HepG2 (cell line): Measurements from ENCODE around the gene SPACDR. TPM values are rescaled to one million over a fixed set of nuclear protein-coding genes. Genes with fewer than 3 reads are reported as not detected.

Experiments
- ATAC-seq: fragments of 200-7000 bp; cut with Tn5 transposase; 3 replicates; pipeline ENCODE4 v1.9.1; 2020; ENCODE audit warnings: mild to moderate bottlenecking, moderate library complexity
- BruUV-seq: library from RNA; stranded (reverse); fragments of 400-500 nt; replicated peaks from 2 replicates; lab custom pipeline; 2021; lab: Mats Ljungman, UMichigan
- CTCF ChIA-PET: fragments of 300-600 bp; formaldehyde crosslinking; extraction: SDS; loops from one replicate; lab custom pipeline; 2021; ENCODE audit warnings: low total read pairs, inconsistent platforms, low intra/inter-chr PET ratio; lab: Yijun Ruan, JAX
- POLR2A ChIA-PET: fragments of 350-600 bp; sonication (Branson Sonifier 250); formaldehyde crosslinking; loops from one replicate; lab custom pipeline; 2020; ENCODE audit warnings: antibody characterized with exemption, inconsistent platforms; lab: Yijun Ruan, JAX
- DNase-seq: peaks from one replicate; pipeline ENCODE4 v3.0.0-alpha.2; 2015; ENCODE audit warnings: low spot score
- FAIRE-seq: peaks from 3 replicates; lab custom pipeline; 2011; peaks lifted over from hg19 to GRCh38; lab: Jason Lieb, UNC
- H2AFZ ChIP-seq: one replicate; pipeline ENCODE4 v1.6.1; 2011; ENCODE audit warnings: low read length, inconsistent platforms
- H3K27ac ChIP-seq: fragments of 300-600 bp; 3 replicates; pipeline ENCODE4 v1.8.0; 2011; ENCODE audit warnings: mixed run types, mild to moderate bottlenecking, mixed read lengths, low read length, inconsistent platforms; ENCODE audit not compliant: insufficient read depth; ENCODE audit errors: extremely low read length
- H3K27me3 ChIP-seq, 2 experiments: fragments of 200-600 bp in 1 of 2; 2 replicates in 1 of 2; 3 replicates in 1 of 2; pipeline versions ENCODE4 v1.6.0 to v1.8.0; 2011; ENCODE audit warnings: low read length in 2 of 2, mild to moderate bottlenecking in 2 of 2, moderate library complexity in 2 of 2, inconsistent platforms in 1 of 2; ENCODE audit not compliant: insufficient read depth in 2 of 2, control insufficient read depth in 1 of 2
- H3K36me3 ChIP-seq, 2 experiments: fragments of 200-600 bp in 1 of 2; replicated peaks in 1 of 2; 2 replicates in 1 of 2; 3 replicates in 1 of 2; pipeline versions ENCODE4 v1.5.1 to v1.8.0; 2011; ENCODE audit warnings: low read length in 2 of 2, inconsistent platforms in 1 of 2; ENCODE audit not compliant: insufficient read depth in 2 of 2, control insufficient read depth in 1 of 2
- H3K4me1 ChIP-seq: 2 replicates; pipeline ENCODE4 v1.5.1; 2012; ENCODE audit warnings: low read length, inconsistent platforms; ENCODE audit not compliant: insufficient read depth
- H3K4me2 ChIP-seq: 2 replicates; pipeline ENCODE4 v1.6.0; 2011; ENCODE audit warnings: low read depth, low read length, inconsistent platforms
- H3K4me3 ChIP-seq, 3 experiments: fragments of 200-600 bp in 1 of 3; sonication (generic), shearing (Covaris generic) in 1 of 3; replicated peaks in 1 of 3; 2 replicates each; pipeline ENCODE4 v1.5.1; 2011 to 2016; ENCODE audit warnings: low read length in 3 of 3, inconsistent platforms in 2 of 3, low read depth in 2 of 3, mild to moderate bottlenecking in 2 of 3, control low read depth in 1 of 3, mixed read lengths in 1 of 3; ENCODE audit not compliant: insufficient read depth in 1 of 3
- H3K79me2 ChIP-seq: one replicate; pipeline ENCODE4 v1.6.1; 2011; ENCODE audit warnings: low read length, inconsistent platforms; ENCODE audit not compliant: insufficient read depth
- H3K9ac ChIP-seq: 2 replicates; pipeline ENCODE4 v1.6.0; 2011; ENCODE audit warnings: mild to moderate bottlenecking, low read depth, low read length, inconsistent platforms; ENCODE audit not compliant: insufficient read depth
- H3K9me3 ChIP-seq: 2 replicates; pipeline ENCODE4 v1.5.1; 2012; ENCODE audit warnings: mild to moderate bottlenecking, low read length
- H4K20me1 ChIP-seq: 2 replicates; pipeline ENCODE4 v1.6.0; 2011; ENCODE audit warnings: inconsistent platforms, mild to moderate bottlenecking, low read length, moderate library complexity; ENCODE audit not compliant: insufficient read depth
- ARID2 ChIP-seq: sonication (generic); formaldehyde crosslinking; IDR thresholded peaks from 2 replicates; pipeline ENCODE4 v1.8.1; 2022; ENCODE audit warnings: mild to moderate bottlenecking, missing genetic modification reagents, borderline replicate concordance
- FOXC1 ChIP-seq: sonication (generic); formaldehyde crosslinking; IDR thresholded peaks from 2 replicates; pipeline ENCODE4 v1.8.0; 2022; ENCODE audit warnings: mild to moderate bottlenecking, missing genetic modification reagents, borderline replicate concordance
- HNF1B ChIP-seq: sonication (generic); formaldehyde crosslinking; IDR thresholded peaks from 2 replicates; pipeline ENCODE4 v1.5.1; 2020; ENCODE audit warnings: mild to moderate bottlenecking, moderate library complexity, missing genetic modification reagents
- IRX3 ChIP-seq: sonication (generic); formaldehyde crosslinking; IDR thresholded peaks from 2 replicates; pipeline ENCODE4 v1.8.1; 2023; ENCODE audit warnings: mild to moderate bottlenecking, low read depth, missing genetic modification reagents, borderline replicate concordance
- JDP2 ChIP-seq: sonication (generic); formaldehyde crosslinking; IDR thresholded peaks from 2 replicates; pipeline ENCODE4 v1.8.1; 2022; ENCODE audit warnings: missing genetic modification reagents, borderline replicate concordance
- KDM3A ChIP-seq: IDR thresholded peaks from 2 replicates; pipeline ENCODE4 v1.6.1; 2018; ENCODE audit warnings: low read depth, missing compliant biosample characterization
- NFATC3 ChIP-seq: sonication (generic); formaldehyde crosslinking; IDR thresholded peaks from 2 replicates; pipeline ENCODE4 v1.5.1; 2020; ENCODE audit warnings: mild to moderate bottlenecking, missing genetic modification reagents
- RBM22 ChIP-seq: fragments of 200-400 bp; formaldehyde crosslinking; optimal IDR thresholded peaks from 2 replicates; pipeline ENCODE3; 2017; ENCODE audit warnings: mild to moderate bottlenecking, low read length, moderate library complexity
- SOX6 ChIP-seq, 2 experiments: fragments of 450-650 bp in 1 of 2; sonication (generic) in 1 of 2; formaldehyde crosslinking in 1 of 2; IDR thresholded peaks; 2 replicates each; pipeline versions ENCODE4 v1.4.0 to v1.6.1; 2017 to 2020; ENCODE audit warnings: antibody characterized with exemption in 1 of 2, mild to moderate bottlenecking in 1 of 2, missing genetic modification reagents in 1 of 2
- THAP9 ChIP-seq: sonication (generic); formaldehyde crosslinking; IDR thresholded peaks from 2 replicates; pipeline ENCODE4; 2020; ENCODE audit warnings: missing genetic modification reagents, mild to moderate bottlenecking, borderline replicate concordance
- ZBTB33 ChIP-seq: sonication (generic); formaldehyde crosslinking; IDR thresholded peaks from 2 replicates; pipeline ENCODE4 v1.4.0; 2020; ENCODE audit warnings: missing genetic modification reagents
- ZC3H13 ChIP-seq: sonication (generic); formaldehyde crosslinking; IDR thresholded peaks from 2 replicates; pipeline ENCODE4 v1.8.1; 2023; ENCODE audit warnings: mild to moderate bottlenecking, missing genetic modification reagents, moderate library complexity
- ZNF205 ChIP-seq: IDR thresholded peaks from 2 replicates; pipeline ENCODE4 v1.6.1; 2018; ENCODE audit warnings: missing biosample characterization, missing genetic modification reagents
- ZNF282 ChIP-seq: fragments of 450-650 bp; IDR thresholded peaks from 2 replicates; pipeline ENCODE4 v1.6.1; 2018; ENCODE audit not compliant: partially characterized antibody
- ZNF331 ChIP-seq: sonication (generic); formaldehyde crosslinking; IDR thresholded peaks from 2 replicates; pipeline ENCODE4 v1.4.0; 2020; ENCODE audit warnings: missing genetic modification reagents
- ZNF737 ChIP-seq: sonication (generic); formaldehyde crosslinking; IDR thresholded peaks from 2 replicates; pipeline ENCODE4 v1.5.0; 2020; ENCODE audit warnings: missing genetic modification reagents, mild to moderate bottlenecking, borderline replicate concordance
- ZNF747 ChIP-seq: sonication (generic); formaldehyde crosslinking; IDR thresholded peaks from 2 replicates; pipeline ENCODE4 v1.8.1; 2023; ENCODE audit warnings: missing genetic modification reagents, mild to moderate bottlenecking, borderline replicate concordance
- WGBS: methylation state at CpG from one replicate; pipeline ENCODE4 v1.1.6; 2017; ENCODE audit warnings: low lambda C conversion rate; 5-methylcytosine and 5-hydroxymethylcytosine counted together
- in situ Hi-C: cut with HindIII; loops from 2 replicates; pipeline ENCODE4 v1.10.0; 2017; ENCODE audit warnings: low pct_unique_long_range_greater_than_20kb; ENCODE audit not compliant: extremely low pct_ligation_motif_present
- intact Hi-C: fragments of 100-400 bp; cut with micrococcal nuclease; formaldehyde crosslinking; loops from one replicate; pipeline ENCODE4 v1.10.0; 2022; ENCODE audit not compliant: unreplicated experiment
- polyA plus RNA-seq, 8 experiments: library from polyadenylated mRNA; depleted of rRNA in 3 of 8; stranded (reverse) in 7 of 8; unstranded in 1 of 8; fragments of >200 nt; fragmentation: Illumina TruSeq in 4 of 8; extraction: Trizol in 4 of 8; gene quantifications; 2 replicates each; pipeline versions ENCODE4 v1.2.1 to v1.2.3, GENCODE V29; 2011 to 2016; ENCODE audit warnings: low read depth in 4 of 8, missing spikeins in 1 of 8, mixed read lengths in 1 of 8; ENCODE audit not compliant: insufficient read depth in 1 of 8
- total RNA-seq, 5 experiments: library from RNA; depleted of rRNA; stranded (reverse); fragments of >200 nt; fragmentation: Illumina TruSeq; extraction: Trizol; gene quantifications; 2 replicates each; pipeline ENCODE4 v1.2.3, GENCODE V29; 2016; ENCODE audit warnings: low read depth in 1 of 5

SPACDR gene
- total and polyA plus RNA-seq, 2 of the 13 experiments (the other 11 are each of a cell fraction or from before 2014, with no cell fraction given) = 0.41 TPM; not detected in 1

DNA sequence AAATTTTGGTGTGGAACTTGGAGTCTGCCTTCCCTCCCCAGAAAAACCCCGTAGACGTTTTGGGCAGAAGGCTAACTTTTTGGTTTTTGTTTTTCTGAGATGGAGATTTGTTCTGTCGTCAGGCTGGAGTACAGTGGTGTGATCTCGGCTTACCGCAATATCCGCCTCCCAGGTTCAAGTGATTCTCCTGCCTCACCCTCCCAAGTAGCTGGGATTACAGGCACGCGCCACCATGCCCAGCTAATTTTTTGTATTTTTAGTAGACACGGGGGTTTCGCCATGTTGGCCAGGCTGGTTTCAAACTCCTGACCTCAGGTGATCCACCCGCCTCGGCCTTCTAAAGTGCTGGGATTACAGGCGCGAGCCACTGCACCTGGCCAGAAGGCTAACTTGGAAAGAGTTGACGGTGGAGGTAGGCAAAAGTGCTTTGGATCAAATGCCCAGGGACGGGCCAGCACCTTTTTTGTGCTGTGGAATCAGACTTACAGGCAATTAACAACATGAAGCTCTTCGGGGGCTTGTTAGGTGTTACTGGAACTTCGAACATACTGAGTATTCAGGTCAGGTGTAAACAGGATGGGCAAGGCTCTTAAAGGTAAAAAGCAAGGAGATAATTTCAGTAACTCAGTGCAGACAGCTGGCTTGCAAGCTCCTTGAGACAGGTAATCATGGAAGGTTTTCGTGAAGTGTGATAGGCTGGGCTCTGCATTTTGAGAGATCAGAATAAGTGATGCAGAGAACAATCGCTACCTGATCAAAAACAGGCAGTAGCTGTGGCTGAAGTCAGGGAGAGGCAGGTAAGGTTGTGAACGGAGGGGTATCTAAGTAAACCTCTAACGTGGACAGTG lies 29.5 kb downstream of the SPACDR start:
- DNase-seq = no peak
- Histone ChIP-seq H3K27me3 (no peaks in the 10 kb centered on the region; a peak in 1 of 5 replicates), H3K36me3 (peaks cover 5 to 30% of the 10 kb centered on the region in 2 experiments), H3K9ac (peak overlapping the region; percentile 95), H2AFZ (no peak overlapping the region), H3K4me3 (peak overlapping the region; percentile 80 to 93 (median 86)), H4K20me1 (no peaks in the 10 kb centered on the region; the same call in 1 of the 2 replicates), H3K4me2 (peak overlapping the region; percentile 80), H3K79me2 (peaks cover 37% of the 10 kb centered on the region), H3K9me3 (no peaks in the 10 kb centered on the region), H3K27ac (peak overlapping the region; percentile 90), H3K4me1 (peaks cover 71% of the 10 kb centered on the region)
- intact Hi-C loops = no loop called here
- no peak for ATAC-seq
- ChIA-PET CTCF (no interaction called here), POLR2A (interaction anchor here (0.9 to 5.0 kb wide), 2 partner anchors 11 to 15 kb away, joined by 4 to 72 read pairs; no protein-coding TSS in a partner anchor)
- WGBS = 88% methylated on average over 22 of the region's 22 CpGs
- no peak for FAIRE-seq
- no TSS peak for BruUV-seq
- in situ Hi-C loops = no loop called here
- TF ChIP-seq ZC3H13 (CRISPR knock-in tag) = peak; percentile 45; the same call in 1 of the 2 replicates
- no peak for TF ChIP-seq ZNF205 (CRISPR knock-in tag)
- TF ChIP-seq RBM22 = peak; percentile 31
- TF ChIP-seq FOXC1 (CRISPR knock-in tag) = no peak
- TF ChIP-seq KDM3A (CRISPR knock-in tag) = no peak
- no peak for TF ChIP-seq NFATC3 (CRISPR knock-in tag)
- TF ChIP-seq ARID2 = no peak
- TF ChIP-seq ZNF747 (CRISPR knock-in tag) = no peak
- TF ChIP-seq ZNF282 = no peak
- peak; percentile 29 for TF ChIP-seq ZBTB33 (CRISPR knock-in tag)
- TF ChIP-seq SOX6 (IDR thresholded peaks at IDR 0.05) = no peak
- 0 out of 2 replicates have a peak, but pooled peaks have one; percentile 21 for TF ChIP-seq SOX6 (CRISPR knock-in tag; IDR thresholded peaks at IDR 0.05)
- no peak for TF ChIP-seq THAP9 (CRISPR knock-in tag)
- TF ChIP-seq ZNF737 (CRISPR knock-in tag) = no peak
- TF ChIP-seq IRX3 (CRISPR knock-in tag) = no peak
- no peak for TF ChIP-seq ZNF331 (CRISPR knock-in tag)
- TF ChIP-seq HNF1B (CRISPR knock-in tag) = 0 out of 2 replicates have a peak, but pooled peaks have one; percentile 40
- TF ChIP-seq JDP2 (CRISPR knock-in tag) = no peak
